Tongue (tissue), 2 donors: ENCODE results near the gene FUT8. TPM values are rescaled to one million over a fixed set of nuclear protein-coding genes. Genes with fewer than 3 reads are reported as not detected.

Experiments used
- DNase-seq: peaks from one replicate; pipeline ENCODE4 v3.0.0-alpha.2; 2015
- total RNA-seq: library from RNA; depleted of rRNA; stranded (reverse); fragments of >200 nt; gene quantifications from one replicate; pipeline ENCODE4 v1.2.3, GENCODE V29; 2014

Gene FUT8
- total RNA-seq, 1 donor from 2014 or later, result 45.1 TPM

DNA sequence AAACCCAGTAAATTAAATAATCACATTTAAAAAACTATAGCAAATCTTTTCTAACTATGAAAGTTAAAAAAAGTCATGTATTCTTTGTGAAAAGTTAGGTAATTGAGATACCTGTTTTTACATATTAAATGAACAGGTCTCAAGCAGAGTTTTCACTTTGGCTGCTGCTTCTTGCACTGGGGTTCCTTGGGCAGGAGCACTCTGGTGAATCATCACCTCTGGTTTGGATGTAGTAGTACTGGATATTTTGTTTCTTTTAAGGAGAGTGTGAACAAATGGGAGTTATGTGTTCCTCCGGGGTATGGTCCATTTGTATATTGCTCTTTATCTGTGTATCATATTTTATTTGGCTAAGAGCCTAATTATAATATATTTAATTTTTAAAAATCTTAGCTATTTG lies 82.7 kb downstream of the FUT8 start:
- no peak for DNase-seq

DNA sequence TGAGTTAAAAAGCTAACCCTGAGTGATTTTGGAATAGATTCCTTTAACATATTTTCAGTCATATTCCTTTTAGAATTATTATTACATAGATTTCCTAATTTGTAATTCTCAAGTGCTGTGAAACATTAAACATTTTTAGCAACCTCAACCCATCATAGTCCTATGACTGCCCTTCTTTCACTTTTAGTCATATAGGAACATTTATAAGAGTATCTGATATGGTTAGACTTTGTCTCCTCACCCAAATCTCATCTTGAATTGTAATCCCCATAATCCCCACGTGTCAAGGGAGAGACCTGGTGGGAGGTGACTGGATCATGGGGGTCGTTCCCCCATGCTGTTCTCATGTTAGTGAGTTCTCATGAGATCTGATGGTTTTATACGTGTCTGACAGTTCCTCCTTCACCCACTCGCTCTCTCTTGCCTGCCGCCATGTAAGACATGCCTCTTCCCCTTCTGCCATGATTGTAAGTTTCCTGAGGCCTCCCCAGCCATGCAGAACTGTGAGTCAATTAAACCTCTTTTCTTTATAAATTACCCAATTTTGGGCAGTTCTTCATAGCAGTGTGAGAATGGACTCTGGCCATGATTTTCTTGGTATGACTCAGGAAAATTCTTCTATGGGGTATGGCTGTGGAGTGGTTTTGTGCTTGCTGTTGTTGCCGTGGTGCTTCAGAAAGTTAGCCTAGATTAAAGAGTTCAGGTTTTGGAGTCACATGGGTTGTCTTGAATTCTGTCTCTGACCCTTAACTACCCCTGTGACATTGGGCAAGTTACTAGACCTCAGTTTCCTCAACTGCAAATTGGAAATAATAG lies 83.9 kb downstream of the FUT8 start:
- DNase-seq, result no peak

DNA sequence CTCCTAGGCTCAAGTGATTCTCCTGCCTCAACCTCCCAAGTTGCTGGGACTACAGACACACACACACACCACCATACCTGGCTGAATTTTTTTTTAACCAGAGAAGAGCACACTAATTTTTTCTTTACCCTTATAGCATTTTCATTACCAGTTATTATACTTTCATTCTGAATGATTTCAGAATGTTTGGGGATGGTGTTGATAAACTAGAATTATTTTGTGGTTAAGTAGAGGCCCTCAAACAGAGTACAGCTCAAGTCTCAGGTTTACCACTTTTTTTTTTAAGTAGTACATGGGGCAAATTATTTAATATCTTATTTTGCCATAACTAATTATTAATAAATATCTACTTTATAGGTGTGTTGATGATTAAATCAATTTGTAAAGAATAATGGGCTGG lies 86.6 kb downstream of the FUT8 start:
- no peak for DNase-seq

DNA sequence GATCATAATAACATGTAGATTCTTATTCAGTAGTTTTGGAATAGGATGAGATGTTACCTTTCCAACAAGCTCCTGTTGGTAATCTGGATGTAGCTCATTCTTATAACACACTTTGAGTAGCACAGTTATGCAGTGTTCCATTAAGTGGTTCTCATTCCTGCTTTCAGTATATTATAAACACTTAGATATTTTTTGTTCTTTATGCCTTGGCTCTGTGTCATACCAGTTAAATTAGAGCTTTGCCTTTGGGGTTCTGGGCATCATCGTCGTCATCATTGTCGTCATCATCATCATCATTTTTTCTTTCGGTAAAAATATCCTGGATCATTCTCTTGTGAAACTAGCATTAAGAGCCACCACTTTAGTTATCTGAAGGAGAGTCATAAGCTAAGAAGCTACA lies 87.5 kb downstream of the FUT8 start:
- no peak for DNase-seq

DNA sequence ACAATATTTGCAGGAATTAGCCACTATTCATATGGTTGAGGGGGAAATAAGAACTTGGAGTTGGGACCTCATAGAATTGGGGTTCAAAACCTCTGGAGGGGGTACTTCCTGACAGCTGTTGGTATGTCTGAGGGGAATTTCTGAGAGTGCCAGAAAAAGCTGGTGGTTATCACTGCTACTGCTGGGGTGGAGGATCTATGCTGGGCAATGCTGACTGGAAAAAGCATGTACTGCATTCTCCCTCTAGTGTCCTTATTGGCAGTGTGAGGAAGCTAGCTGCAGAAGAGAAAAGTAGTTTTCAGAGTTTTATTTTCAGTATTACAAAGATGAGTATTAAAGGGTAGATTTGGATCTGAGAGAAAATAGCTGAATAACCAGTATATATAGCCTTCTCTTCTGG lies 88.8 kb downstream of the FUT8 start:
- no peak for DNase-seq

DNA sequence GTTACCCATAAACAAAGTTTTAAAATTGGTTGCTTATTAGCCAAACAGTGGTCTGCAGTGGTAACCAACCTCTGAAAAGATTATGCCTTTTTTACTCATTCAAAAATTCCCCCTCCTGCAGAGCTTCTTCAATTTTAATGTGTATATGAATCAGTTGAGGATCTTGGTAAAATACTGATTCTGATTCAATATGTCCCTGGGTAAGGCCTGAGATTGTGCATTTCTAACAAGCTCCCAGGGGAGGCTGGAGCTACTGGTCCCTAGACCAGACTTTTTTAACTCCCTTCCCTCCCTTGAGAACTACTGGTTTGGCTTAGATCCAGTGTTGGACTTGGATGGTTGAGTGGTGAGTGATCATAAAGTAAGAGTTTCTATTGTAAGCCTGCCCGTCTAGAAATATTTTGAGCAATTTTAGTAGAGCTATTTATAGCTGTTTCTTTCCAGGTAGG lies 90.2 kb downstream of the FUT8 start:
- no peak for DNase-seq

DNA sequence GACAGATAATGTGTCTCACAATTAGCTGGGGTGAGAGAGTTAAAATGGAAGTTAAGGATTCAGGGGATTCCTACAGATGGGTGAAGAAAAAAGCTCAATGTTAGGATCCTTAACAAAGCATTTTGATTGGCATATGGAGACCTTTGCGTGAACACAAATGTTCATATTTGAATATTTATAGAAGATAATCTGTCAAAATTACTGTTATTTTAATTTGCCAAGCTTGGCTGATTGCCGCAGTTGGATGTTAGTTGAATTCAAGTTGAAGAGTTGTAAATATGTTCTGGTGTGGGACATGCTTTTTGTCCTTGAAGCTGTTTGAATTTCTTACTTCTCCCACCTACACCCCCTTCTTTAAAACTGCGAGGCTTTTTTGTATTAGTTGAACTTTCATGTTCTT lies 91.2 kb downstream of the FUT8 start:
- DNase-seq, result no peak

DNA sequence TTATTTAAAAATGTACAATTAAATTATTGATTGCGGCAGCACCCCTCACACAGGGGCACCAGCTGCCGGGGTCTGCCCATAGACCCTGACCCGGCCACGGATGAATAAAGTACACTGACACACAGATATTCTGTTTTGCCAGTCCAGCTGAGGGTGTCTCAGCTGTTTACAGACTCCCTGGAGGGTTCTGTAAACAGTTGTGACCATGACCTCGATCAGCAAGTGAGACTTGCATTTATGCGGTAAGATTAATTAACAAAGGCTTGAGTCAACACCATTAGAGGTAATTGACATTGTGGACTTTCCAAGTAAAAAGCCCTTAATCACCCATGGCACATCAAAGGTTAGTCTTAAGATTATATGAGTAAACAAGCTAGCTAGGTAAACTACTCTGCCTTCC lies 94.3 kb downstream of the FUT8 start:
- no peak for DNase-seq

DNA sequence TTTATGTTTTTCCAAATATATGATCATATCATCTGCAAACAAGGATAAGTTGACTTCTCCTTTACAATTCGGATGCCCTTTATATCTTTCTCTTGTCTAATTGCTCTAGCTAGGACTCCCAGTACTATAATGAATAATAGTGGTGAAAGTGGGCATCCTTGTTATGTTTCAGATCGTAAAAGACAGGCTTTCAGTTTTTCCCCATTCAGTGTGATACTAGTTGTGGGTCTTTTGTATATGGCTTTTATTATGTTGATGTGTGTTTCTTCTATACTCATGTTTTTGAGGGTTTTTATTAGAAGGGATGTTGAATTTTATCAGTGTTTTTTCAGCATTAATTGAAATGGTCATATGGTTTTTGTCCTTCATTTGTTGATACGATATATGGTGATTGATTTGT lies 97.3 kb downstream of the FUT8 start:
- no peak for DNase-seq

DNA sequence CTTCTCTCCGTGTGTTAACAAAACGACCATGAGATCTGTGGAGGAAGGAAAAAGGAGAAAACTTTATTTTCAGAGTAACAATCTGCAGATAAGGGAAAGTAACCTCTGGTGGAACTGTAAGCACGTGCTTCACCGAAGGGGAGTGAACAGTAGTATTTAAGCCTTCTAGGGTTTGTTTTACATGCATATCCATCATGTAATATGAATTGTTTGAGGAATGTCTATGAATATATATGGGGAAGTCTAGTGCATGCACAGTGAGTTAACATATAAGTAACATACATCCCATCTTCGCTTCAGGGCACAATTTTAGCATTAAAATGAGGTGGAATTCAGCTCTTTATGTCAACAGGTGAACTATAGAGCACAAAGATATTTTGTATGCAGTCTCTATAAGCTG lies 101.1 kb downstream of the FUT8 start:
- no peak for DNase-seq

DNA sequence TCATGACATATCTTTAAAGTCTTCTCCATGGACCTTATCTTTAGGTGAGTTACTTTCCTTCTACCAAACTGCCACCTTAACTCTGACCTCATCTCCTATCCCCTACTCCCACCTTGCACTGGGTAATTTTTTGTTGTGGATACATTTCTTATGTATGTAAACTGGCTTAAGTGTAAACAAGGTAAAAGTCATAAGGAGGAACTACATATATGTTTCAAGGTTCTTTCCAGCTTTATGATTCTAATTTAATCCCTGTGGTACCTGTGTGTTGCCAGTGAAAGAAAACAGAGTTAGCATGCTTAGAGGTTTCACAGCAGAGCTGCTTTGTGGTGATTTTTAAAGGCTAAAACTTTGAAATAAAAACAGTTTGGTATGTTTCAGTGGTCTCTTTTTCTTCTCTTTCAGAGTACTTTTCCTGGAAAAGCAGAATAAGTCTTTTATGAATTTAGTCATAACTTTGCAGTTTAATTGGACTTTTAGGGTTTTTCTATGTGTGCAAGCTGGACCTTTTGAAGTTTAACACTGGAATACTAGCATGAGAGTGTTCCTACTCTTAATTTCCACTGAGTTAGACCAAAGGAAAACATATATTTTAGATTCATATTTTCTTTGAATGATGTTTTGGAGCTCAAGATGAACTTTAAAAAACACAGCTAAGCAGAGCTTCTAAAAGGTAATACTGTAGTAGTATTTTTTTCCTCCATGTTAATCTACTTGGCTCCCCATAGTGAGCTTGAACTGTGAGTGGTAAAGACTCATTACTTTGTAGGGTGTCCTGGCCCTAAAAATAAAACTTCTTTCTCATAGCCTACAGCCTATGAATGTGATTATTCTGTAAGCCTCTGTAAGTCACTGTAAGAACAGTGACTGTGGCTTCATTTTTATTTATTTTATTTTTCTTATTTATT lies 105.4 kb downstream of the FUT8 start:
- DNase-seq, result no peak

DNA sequence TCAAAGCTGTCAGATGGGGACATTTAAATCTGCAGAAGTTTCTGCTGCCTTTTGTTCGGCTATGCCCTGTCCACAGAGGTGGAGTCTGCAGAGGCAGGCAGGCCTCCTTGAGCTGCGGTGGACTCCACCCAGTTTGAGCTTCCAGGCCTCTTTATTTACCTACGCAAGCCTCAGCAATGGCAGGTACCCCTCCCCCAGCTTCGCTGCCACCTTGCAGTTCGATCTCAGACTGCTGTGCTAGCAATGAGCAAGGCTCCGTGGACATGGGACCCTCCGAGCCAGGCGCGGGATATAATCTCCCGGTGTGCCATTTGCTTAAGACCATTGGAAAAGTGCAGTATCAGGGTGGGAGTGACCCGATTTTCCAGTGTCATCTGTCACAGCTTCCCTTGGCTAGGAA lies 115.5 kb downstream of the FUT8 start:
- no peak for DNase-seq

DNA sequence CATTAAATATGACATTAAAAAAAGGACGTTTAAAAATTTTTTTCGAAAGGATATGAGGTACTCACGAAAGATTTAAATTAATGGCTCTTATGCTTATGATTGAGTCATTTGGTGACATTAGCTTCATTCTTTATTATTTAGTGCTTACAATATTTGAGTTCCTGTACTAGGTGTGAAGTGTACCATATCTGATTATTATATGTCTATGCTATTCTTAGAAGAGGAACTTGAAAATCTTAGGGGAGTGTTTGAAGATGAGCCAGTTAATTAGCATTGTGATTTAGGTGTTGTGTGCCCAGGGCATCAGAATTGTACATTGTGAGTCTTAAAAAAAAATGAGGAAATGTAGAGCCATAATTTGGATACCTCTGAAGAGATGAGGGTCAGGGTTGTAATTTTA lies 118.6 kb downstream of the FUT8 start:
- no peak for DNase-seq

DNA sequence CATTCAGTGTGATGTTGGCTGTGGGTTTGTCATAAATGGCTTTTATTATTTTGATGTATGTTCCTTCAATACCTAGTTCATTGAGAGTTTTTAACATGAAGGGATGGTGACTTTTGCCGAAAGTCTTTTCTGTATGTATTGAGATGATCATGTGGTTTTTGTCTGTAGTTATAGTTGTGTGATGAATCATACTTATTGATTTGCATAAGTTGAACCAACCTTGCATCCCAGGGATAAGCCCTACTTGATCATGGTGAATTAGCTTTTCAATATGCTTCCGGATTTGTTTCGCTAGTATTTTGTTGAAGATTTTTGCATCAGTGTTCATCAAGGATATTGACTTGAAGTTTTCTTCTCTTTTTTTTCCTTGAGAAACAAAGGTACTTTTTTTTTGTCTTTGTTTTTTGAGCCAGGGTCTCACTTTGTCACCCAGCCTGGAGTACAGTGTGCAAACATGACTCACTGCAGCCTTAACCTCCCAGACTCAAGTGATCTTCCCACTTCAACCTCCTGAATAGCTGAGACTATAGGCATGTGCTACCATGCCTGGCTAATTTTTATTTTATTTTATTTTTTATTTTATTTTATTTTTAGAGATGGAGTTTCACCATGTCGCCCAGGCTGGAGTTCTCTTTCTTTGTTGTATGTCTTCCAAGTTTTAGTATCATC lies 121.3 kb downstream of the FUT8 start:
- no peak for DNase-seq

DNA sequence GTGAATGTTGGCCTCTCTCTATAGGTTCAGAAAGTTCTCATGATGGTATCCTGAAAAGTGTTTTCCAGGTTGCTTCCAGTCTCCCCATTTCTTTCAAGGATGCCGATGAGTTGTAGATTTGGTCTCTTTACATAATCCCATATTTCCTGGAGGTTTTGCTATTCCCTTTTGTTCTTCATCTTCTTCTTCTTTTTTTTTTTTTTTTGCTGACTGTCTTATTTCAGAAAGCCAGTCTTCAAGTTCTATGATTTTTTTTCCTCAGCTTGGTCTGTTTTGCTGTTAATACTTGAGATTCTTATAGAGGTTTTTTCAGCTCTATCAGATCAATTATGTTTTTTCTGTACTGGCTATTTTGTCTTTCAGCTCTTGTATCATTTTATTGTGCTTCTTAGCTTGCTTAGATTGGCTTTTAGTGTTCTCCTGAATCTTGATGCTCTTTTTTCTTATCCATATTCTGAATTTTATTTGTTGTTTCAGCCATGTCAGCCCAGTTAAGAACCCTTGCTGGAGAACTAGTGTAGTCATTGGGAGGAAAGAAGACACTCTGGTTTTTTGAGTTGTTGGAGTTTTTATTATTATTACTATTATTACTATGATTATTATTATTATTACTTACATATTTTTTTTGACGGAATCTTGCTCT lies 124.4 kb downstream of the FUT8 start:
- DNase-seq, result no peak

DNA sequence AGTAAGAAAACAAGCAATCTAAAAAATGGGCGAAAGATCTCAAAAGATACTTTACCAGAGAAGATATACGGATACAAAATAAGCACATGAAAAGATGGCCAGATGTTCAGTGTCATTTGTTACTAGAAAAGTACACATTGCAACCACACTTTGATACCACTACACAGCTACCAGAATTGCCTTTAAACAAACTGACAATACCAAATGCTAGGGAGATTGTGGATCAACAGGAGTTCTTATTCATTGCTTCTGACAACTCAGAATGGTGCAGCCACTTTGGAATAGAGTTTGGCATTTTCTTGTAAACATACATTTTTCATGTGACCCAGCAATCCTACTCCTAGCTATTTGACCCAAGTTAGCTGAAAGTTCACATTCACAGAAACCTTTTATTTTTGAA lies 136.3 kb downstream of the FUT8 start:
- DNase-seq, result no peak

DNA sequence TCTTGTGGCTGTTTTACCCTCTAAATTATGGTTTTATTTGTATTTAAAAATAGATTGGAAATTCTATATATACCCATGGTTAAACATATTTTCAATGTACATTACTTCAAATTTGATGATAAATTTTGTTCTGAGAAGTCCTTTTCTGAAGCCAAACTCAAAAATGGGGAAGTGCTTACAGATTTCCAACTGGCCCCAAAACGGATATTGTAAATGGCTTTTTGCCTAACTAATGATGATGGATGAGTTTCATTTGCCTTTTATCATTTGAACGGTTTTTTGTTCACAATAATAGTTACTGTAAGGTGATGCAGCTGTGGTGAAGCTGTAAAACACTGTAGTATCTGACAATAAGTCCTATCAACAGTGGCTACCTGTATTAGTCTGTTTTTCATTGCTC lies 136.9 kb downstream of the FUT8 start:
- no peak for DNase-seq

DNA sequence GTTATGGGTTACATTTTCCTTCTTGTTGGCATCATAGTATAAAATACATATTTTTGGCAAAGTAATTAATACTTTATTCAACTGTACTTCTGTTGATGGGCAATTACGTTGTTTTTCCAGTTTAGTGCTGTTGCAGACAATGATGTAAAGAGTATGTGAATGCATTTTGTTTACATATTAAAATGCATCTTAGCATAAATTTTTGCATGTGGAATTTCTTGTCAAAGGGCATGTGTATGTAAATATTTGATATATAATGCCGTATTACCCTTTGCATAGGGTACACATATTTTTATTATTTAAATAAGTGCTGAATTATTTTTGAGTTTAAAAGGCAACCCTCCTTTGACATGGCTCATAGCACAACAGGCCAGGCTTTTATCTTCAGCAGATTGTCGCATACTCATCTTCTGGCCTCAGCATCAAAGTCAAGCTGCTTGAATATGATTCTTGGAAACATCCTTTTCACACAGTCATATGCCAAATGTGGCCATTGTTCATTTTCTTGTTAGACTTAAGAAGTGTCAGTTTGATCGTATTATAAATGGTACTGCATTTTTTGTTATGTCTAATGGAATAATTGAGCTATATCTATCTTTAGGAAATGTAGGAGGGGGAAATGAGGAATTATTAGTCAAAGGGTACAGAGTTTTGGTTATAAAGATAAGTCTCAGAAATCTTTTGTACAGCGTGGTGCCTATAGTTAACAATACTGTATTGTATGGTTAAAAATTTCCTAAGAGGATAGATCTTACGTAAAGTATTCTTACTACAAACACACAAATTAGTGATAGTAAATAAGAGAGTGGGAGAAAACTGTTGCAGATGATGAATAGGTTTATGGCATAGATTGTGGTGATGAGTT lies 138.5 kb downstream of the FUT8 start:
- no peak for DNase-seq

DNA sequence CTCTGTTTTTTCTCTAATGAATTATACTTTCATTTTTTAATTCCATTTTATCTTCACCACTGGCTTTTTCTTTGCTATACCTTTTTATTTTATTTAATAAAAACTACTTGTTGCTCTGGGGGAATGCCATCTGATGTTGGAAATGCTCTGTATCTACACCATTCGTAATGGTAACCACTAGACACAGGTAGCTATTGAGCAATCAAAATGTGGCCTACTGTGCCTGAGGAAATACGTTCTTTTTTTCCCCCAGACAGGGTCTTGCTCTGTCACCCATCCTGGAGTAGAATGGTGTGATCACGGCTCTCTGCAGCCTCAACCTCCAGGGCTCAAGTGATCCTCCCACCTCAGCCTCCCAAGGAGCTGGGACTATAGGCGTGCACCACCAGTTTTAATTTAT lies 140.2 kb downstream of the FUT8 start:
- DNase-seq, result no peak

DNA sequence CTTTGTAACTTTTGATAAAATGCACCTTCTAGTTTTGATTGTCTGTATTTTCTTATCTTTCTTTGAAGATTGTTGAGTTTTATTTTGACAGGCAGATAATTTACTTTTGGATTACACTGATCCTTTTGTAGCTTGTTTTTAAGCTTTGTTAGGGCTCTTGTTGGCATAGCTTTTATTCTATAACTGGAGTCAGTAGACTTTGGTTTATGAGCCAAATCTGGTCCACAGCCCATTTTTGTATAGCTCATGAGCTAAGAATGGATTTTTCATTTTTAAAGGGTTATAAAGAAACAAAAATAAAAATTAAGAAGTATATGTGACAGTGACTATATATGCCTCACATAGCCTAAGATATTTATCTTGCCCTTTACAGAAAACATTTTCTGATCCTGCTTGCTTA lies 142.3 kb downstream of the FUT8 start:
- DNase-seq, result no peak

DNA sequence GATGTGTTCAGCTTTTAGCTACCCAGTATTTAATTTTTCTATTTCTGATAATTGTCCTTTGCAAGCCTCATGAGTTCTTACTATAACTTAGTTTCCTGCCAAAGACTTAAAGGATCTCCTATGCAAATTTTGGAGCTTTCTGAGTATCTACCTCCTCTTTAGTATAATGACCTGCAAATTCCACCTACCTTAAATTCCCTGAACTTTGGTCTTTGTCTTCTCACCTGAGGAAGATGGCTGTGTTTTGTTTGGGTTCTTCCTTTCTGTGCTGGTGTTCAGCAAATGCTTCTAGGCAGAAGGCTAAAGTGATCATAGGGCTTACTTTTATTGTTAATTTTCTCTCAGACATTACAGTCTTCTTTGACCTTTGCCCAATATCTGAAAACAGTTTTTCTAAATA lies 142.8 kb downstream of the FUT8 start:
- no peak for DNase-seq

DNA sequence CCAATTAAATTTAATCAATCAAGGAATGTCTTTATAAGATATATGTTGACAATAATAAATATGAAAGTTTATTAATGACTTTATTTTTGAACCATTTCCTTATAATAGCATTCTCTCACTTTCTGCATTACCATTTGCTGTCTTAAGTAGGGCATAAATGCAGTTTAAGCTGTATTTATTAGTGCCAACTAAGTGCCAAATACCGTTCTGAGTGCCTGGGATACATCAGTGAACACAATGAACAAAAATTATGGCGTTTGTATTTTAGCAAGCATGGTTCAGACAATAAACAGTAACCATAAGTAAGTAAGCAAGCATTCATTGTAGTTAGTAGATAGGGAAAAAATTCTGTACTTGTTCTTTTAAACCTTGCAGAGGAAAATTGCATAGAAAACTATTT lies 145.8 kb downstream of the FUT8 start:
- no peak for DNase-seq
